G401.6 (cell line): ENCODE results near the gene LECT2.

ENCODE experiments used
- FAIRE-seq: peaks from 2 replicates; lab custom pipeline; 2012; peaks lifted over from hg19 to GRCh38; lab: Jason Lieb, UNC

LECT2 gene

GRCh38 chr5:135954899-135955298, at the start of gene LECT2:
LECT2 (minus strand) TSS chr5:135954983; CDS start chr5:135954833, 150 bp downstream.
- FAIRE-seq: no peak

DNA sequence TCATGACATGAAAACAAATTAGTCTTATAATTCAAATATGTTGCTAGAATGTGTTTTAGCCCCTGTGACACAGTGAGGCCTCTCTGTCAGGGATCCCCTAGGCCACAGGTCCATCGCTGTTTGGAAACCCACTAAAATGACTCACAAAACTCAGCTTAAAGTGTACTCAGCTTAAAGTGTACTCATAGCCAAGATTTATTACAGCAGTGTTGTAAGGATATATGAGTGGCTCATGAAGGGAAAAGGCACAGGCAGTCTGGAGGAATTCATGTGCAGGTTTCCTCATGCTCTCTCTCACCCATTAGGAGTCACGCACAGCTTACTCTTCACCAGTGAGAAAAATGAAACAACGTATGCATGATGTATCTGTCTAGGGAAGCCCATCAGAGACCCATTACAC, 49.7 kb upstream of the LECT2 start:
- FAIRE-seq: no peak

GRCh38 chr5:136001466-136001981, 46.7 kb upstream of the LECT2 start:
- no peak for FAIRE-seq

- no peak for FAIRE-seq
Observed at GRCh38 chr5:136000932-136001331, 46.1 kb upstream of the LECT2 start.

GRCh38 chr5:136000147-136000546, 45.4 kb upstream of the LECT2 start:
- FAIRE-seq: no peak

DNA sequence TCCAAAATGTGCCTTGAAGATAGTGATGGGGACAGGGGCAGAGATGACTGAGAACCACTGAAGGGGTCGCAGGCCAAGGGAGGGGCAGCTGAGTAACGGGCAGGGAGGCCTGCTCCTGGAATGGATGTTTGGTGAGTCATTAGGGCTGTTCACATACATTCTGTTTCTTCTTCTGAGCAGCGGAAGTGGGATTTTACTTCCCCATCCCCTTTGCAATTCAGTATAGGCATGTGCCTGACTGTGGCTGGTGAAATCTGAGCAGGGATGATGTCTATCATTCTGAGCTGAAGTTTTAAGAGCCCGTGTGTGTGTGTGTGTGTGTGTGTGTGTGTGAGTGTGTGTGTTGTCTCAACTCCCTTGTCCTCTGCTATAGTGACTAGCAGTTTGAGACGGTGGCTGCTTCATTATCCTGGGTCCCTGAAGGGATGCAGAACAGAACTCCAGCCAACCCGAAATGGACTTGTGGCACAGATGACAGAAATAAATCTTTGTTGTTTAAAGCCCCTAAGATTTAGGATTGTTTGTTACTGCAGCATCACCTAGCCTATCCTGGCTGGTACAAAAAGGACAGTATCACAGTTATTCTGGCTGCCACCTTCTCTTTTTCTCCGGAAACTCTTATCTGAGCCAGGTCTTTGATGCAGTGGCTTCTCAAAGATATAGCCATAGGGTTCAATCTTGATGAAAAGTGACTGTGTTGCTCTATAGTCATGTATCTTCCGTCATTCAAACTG, 44.8 kb upstream of the LECT2 start:
- no peak for FAIRE-seq

- FAIRE-seq: no peak
Observed at GRCh38 chr5:135998889-135999288, 44.1 kb upstream of the LECT2 start.

GRCh38 chr5:135997673-135998335, 43.0 kb upstream of the LECT2 start:
- FAIRE-seq: no peak

DNA sequence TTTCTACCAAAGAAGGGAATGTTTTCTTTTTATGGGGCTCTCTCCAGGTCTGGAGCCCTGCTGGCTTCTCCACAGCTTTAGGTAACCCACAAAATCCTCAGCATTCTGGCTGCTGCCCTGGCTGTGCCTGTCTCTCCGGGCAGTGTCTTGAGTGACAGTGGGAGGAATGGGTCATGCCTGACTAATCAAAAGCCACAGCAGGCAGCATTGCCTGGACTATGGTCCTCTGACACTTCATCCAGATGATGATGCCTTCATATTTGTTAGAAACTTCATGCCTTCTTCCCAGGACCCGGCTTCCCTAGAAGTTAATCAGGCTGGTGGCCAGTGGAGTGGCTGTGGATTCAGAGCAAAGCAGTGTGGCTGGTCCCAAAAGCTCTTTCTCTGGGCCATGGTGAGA, 41.8 kb upstream of the LECT2 start:
- no peak for FAIRE-seq

DNA sequence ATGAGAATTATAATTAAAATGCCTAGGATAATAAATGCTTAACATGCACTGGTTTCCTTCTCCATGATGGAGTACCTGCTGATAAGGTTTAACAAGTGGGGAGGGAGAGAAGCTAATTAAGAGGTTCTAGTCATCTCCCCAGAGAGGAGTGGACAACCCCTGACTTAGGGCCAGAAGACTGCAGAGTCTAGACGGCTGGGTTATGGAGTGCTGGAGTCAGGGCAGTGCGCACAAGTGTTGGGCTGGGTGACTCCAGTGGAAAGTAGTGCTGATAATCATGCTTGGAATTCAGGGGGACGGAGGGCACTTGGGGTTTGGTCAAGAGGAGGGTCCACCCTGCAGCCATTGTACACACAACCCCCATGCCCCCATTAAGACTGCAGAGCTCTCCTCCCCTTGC, 41.2 kb upstream of the LECT2 start:
- FAIRE-seq: no peak

DNA sequence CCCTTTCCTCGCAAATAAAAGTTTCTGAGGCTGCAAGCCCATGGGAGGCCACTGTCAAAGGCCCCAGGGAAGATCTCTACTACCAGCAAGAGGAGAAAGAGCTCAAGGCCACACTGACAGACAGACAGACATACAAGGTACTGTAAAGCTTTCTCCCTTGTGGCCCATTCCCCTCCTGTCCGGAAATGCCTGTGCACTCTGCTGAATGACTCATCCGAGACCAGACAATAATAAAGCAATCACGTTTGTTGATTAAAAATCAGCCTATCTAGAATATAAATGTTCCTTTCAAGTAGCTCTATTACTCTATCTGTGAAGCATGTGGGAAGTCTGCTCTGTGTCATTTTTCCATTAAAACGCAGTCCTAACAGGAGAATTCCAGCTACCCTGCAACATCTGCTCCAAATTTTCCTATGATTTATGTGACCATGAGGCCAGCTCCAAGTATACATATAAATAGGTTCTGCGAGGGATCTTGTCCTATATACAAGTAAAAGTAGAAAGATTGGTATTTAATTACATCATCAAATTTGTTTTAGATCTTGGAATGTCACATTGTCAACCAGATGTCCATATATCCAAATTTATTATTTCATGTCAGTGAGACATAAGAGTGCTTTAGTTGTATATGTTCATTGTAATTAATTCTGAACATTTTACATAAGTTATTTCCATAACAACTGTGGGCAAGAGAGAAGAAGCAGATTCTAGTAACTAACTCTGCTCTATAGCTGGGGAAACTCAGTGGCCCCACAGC, 39.3 kb upstream of the LECT2 start:
- FAIRE-seq: no peak

- FAIRE-seq: no peak
Observed at GRCh38 chr5:135993335-135993879, 38.6 kb upstream of the LECT2 start.

GRCh38 chr5:135991429-135991828, 36.6 kb upstream of the LECT2 start:
- FAIRE-seq: no peak

GRCh38 chr5:135990528-135991255, 35.9 kb upstream of the LECT2 start:
- no peak for FAIRE-seq

- no peak for FAIRE-seq
Observed at GRCh38 chr5:135989686-135990085, 34.9 kb upstream of the LECT2 start.

- no peak for FAIRE-seq
Observed at GRCh38 chr5:135988546-135988945, 33.8 kb upstream of the LECT2 start.

DNA sequence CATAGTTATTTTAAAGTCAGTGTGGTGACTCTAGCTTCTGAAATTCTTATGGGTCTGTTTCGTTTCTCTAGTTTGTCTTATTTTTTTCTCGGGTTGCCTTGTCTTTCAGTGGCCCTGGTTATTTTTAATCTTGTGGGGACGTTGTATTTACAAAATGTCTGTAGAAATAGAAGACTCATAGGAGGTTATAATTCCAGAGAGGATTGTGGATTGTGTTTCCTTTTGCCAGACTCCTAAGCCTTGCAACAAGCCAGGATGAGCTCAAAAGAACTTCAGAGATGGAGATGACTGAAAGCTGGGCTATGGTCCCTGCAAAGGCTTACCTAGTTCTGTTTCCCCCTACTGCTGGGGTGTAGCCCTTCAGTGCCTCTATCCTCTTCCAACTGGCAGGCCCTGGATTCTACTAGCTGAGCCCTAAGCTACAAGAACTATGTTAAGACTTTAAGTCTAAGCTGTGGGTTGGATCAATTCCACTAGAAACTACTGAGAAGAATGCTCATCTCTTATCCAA, 32.2 kb upstream of the LECT2 start:
- no peak for FAIRE-seq

DNA sequence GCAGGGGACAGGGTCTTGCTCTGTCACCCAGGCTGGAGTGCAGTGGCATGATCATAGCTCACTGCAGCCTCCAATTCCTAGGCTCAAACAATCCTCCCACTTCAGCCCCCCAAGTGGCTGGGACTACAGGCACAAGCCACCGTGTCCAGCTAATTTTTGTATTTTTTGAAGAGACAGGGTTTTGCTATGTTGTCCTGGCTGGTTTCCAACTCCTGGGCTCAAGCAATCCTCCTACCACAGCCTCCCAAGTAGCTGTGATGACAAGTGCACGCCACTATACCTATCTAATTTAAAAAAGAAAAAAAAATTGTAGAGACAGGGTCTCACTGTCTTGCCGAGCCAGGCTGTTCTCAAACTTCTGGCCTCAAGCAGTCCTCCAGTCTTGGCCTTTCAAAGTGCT, 31.6 kb upstream of the LECT2 start:
- FAIRE-seq: no peak

- FAIRE-seq: no peak
Observed at GRCh38 chr5:135985951-135986350, 31.2 kb upstream of the LECT2 start.

DNA sequence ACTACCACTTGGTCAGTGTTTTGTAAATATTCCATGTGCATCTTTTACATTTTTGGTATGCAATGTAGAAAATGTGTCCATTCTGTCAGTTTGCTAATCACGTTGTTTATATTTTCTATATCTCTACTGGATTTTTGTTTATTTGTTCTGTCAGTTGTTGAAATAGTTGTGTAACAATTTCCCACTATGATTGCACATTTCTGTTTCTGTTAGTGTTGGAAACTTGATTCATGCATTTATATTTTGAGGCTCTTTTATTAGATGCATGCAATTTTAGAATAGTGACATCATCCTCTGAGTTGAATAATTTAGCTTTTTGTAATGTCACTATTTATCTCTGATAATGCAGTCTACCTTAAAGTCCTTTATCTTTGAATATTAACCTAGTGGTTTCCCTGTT, 25.8 kb upstream of the LECT2 start:
- FAIRE-seq: no peak

- FAIRE-seq: no peak
Observed at GRCh38 chr5:135979510-135979909, 24.7 kb upstream of the LECT2 start.

- FAIRE-seq: no peak
Observed at GRCh38 chr5:135978993-135979392, 24.2 kb upstream of the LECT2 start.
